ENCODE measurements around the gene LACRT. TPM values are rescaled to one million over a fixed set of nuclear protein-coding genes. Genes with fewer than 3 reads are reported as not detected.
"Not testable (repeated sequence)": the region's sequence is repeated elsewhere in the genome, so short reads cannot be mapped to it uniquely, and the experiment has no call there.

LACRT gene
- total RNA-seq, 1 donor from 2014 or later = not detected

DNA sequence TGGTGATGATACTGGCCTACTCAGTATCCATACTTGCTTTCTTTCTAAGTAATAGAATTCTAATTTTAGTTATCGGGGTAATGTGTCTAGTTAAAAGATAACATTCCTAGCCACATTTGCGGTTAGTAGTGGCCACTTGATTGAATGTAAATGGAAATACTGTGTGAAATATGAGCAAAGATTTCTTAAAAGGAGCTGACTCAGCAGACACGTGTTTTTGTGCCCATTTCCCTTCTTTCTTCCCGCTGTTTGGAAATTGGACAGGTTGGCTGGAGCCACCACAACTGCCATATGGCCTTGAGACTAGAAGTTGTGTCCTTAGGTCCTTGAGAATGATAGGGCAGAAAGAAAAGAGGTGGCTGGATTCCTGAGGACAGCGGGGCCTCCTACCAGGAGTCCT is 33.2 kb upstream of the LACRT start:
- Mint-ChIP-seq H3K4me3 (ENCODE audit: unreplicated experiment) (no peak overlapping the region), H3K4me1 (ENCODE audit: unreplicated experiment) (no peaks in the 10 kb centered on the region), H3K36me3 (ENCODE audit: unreplicated experiment) (no peaks in the 10 kb centered on the region), H3K27me3 (ENCODE audit: unreplicated experiment) (peaks cover 15% of the 10 kb centered on the region), H3K9me3 (ENCODE audit: unreplicated experiment) (no peaks in the 10 kb centered on the region), H3K27ac (ENCODE audit: unreplicated experiment) (no peak overlapping the region)
- TF ChIP-seq, protein P1, sequence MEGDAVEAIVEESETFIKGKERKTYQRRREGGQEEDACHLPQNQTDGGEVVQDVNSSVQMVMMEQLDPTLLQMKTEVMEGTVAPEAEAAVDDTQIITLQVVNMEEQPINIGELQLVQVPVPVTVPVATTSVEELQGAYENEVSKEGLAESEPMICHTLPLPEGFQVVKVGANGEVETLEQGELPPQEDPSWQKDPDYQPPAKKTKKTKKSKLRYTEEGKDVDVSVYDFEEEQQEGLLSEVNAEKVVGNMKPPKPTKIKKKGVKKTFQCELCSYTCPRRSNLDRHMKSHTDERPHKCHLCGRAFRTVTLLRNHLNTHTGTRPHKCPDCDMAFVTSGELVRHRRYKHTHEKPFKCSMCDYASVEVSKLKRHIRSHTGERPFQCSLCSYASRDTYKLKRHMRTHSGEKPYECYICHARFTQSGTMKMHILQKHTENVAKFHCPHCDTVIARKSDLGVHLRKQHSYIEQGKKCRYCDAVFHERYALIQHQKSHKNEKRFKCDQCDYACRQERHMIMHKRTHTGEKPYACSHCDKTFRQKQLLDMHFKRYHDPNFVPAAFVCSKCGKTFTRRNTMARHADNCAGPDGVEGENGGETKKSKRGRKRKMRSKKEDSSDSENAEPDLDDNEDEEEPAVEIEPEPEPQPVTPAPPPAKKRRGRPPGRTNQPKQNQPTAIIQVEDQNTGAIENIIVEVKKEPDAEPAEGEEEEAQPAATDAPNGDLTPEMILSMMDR (IDR thresholded peaks at IDR 0.05) = no peak
- no peak for DNase-seq (ENCODE audit: extremely low spot score, unreplicated experiment)

DNA sequence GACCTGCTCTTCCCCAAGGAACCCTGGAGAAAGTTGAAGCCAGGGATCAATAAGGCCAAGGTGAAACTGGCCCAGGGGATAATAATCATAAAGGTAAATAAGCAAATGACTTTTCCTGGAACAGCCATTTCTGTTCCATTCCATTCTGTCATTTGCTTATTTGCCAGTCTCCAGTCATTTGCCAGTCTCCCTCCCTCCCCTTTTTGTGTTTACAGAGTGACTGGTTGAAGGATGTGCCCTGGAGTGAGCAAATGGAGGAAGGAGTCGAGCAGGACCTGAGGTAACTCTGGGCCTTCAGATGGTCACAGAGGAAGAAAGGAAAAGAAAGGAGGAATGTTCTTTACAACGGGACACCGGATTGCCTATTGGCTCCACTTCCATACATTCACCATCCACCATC is 31.3 kb upstream of the LACRT start:
- no peaks in the 10 kb centered on the region for H3K4me1 Mint-ChIP-seq (ENCODE audit: unreplicated experiment)
- no peaks in the 10 kb centered on the region for H3K36me3 Mint-ChIP-seq (ENCODE audit: unreplicated experiment)
- TF ChIP-seq, protein P1 (IDR thresholded peaks at IDR 0.05) = no peak
- peaks cover 7% of the 10 kb centered on the region for H3K27me3 Mint-ChIP-seq (ENCODE audit: unreplicated experiment)
- H3K4me3 Mint-ChIP-seq (ENCODE audit: unreplicated experiment) = no peak overlapping the region
- no peak for DNase-seq (ENCODE audit: extremely low spot score, unreplicated experiment)
- no peak overlapping the region for H3K27ac Mint-ChIP-seq (ENCODE audit: unreplicated experiment)
- no peaks in the 10 kb centered on the region for H3K9me3 Mint-ChIP-seq (ENCODE audit: unreplicated experiment)

DNA sequence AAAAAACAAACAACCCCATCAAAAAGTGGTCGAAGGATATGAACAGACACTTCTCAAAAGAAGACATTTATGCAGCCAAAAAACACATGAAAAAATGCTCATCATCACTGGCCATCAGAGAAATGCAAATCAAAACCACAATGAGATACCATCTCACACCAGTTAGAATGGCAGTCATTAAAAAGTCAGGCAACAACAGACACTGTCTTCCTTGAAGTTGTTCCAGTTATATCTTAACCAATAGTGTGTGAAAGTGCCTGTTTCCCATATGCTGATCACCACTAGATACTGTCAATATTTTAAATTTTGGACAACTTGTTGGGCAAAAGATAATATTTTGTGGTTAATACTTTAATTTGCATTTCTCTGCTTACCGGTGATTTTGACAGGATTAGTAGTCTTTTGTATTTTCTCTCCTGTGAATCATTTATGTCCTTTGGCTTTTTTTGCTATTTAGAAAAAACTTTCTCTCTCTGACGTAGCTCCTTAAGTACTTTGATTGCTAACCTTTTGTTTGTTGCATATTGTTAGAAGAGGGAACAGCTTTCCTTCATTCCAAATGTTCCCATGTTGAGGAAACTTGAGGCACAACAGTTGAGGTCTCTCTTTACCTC is 30.4 kb upstream of the LACRT start:
- not testable (repeated sequence) for DNase-seq (ENCODE audit: extremely low spot score, unreplicated experiment); H3K4me1 Mint-ChIP-seq (ENCODE audit: unreplicated experiment); H3K9me3 Mint-ChIP-seq (ENCODE audit: unreplicated experiment); H3K27ac Mint-ChIP-seq (ENCODE audit: unreplicated experiment); H3K4me3 Mint-ChIP-seq (ENCODE audit: unreplicated experiment); H3K27me3 Mint-ChIP-seq (ENCODE audit: unreplicated experiment); H3K36me3 Mint-ChIP-seq (ENCODE audit: unreplicated experiment)

DNA sequence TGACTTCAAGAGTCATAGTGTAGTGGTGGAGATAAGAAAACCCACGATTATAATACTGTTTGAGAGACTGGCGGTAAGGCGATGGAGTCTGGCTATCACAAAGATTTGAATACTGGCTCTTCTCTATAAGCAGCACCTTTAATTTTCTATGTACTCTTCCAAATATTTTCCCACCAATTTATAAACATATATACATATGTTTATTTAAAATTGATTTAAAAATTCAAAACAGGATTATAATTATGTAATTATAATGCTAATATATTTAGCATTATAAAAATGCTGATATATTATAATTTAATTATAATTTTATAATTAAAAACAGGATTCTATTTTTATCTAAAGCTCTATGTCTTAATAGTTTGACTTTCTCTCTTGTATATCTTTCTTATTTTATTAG is 28.9 kb upstream of the LACRT start:
- no peak for DNase-seq (ENCODE audit: extremely low spot score, unreplicated experiment)
- no peaks in the 10 kb centered on the region for H3K36me3 Mint-ChIP-seq (ENCODE audit: unreplicated experiment)
- TF ChIP-seq, protein P1 (IDR thresholded peaks at IDR 0.05) = no peak
- no peak overlapping the region for H3K27ac Mint-ChIP-seq (ENCODE audit: unreplicated experiment)
- no peaks in the 10 kb centered on the region for H3K4me1 Mint-ChIP-seq (ENCODE audit: unreplicated experiment)
- H3K9me3 Mint-ChIP-seq (ENCODE audit: unreplicated experiment) = no peaks in the 10 kb centered on the region
- H3K27me3 Mint-ChIP-seq (ENCODE audit: unreplicated experiment) = peaks cover 4% of the 10 kb centered on the region
- no peak overlapping the region for H3K4me3 Mint-ChIP-seq (ENCODE audit: unreplicated experiment)

DNA sequence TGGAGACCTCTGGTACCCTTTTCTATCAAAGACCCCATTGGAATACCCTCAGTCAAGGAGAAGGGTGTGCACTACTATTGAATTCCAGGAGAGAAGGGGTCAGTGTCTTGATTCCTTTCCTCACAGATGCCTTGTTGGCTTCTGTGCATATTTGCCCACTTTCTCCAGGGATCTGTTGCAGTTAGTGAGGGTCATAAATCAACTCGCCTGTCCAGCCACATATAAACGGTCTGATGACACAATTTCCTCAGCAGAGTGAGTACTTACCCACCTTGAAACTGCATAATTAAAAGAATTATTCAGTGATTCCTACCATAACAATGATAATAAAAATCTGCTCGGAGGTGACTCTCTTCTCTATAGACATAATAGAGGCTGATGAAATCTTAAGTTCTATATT is 27.3 kb upstream of the LACRT start:
- Mint-ChIP-seq H3K9me3 (ENCODE audit: unreplicated experiment) (no peaks in the 10 kb centered on the region), H3K4me3 (ENCODE audit: unreplicated experiment) (no peak overlapping the region), H3K27ac (ENCODE audit: unreplicated experiment) (no peak overlapping the region), H3K27me3 (ENCODE audit: unreplicated experiment) (peaks cover 4% of the 10 kb centered on the region), H3K4me1 (ENCODE audit: unreplicated experiment) (no peaks in the 10 kb centered on the region), H3K36me3 (ENCODE audit: unreplicated experiment) (no peaks in the 10 kb centered on the region)
- TF ChIP-seq, protein P1 (IDR thresholded peaks at IDR 0.05) = no peak
- no peak for DNase-seq (ENCODE audit: extremely low spot score, unreplicated experiment)

DNA sequence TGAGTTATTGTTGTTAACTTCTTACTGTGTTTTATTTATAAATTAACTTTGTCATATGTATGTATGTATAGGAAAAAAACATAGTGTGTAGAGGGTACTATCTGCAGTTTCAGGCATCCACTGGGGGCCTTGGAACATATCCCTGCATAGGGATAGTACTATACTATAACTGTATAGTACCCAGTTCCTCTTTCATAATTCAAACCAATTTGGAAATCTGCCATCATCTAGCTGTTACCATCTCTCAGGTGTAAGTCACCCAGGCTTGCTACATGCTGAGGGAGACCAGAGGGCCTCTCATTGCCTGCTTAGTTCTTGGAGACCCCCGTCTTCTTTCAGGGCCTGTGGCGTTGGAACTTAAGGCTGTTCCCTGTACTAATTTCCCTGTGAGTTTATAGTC is 26.4 kb upstream of the LACRT start:
- Mint-ChIP-seq H3K36me3 (ENCODE audit: unreplicated experiment) (no peaks in the 10 kb centered on the region), H3K27ac (ENCODE audit: unreplicated experiment) (no peak overlapping the region), H3K4me1 (ENCODE audit: unreplicated experiment) (no peaks in the 10 kb centered on the region), H3K4me3 (ENCODE audit: unreplicated experiment) (no peak overlapping the region), H3K9me3 (ENCODE audit: unreplicated experiment) (no peaks in the 10 kb centered on the region), H3K27me3 (ENCODE audit: unreplicated experiment) (peaks cover 8% of the 10 kb centered on the region)
- TF ChIP-seq, protein P1 (IDR thresholded peaks at IDR 0.05) = no peak
- no peak for DNase-seq (ENCODE audit: extremely low spot score, unreplicated experiment)
